HepG2 (cell line): ENCODE results near the gene HAGH. TPM values are rescaled to one million over a fixed set of nuclear protein-coding genes. Genes with fewer than 3 reads are reported as not detected.
"Not testable (repeated sequence)": the region's sequence is repeated elsewhere in the genome, so short reads cannot be mapped to it uniquely, and the experiment has no call there.

ENCODE experiments used
- ATAC-seq: fragments of 200-7000 bp; cut with Tn5 transposase; 3 replicates; pipeline ENCODE4 v1.9.1; 2020; ENCODE audit warnings: mild to moderate bottlenecking, moderate library complexity
- BruUV-seq: library from RNA; stranded (reverse); fragments of 400-500 nt; replicated peaks from 2 replicates; lab custom pipeline; 2021; lab: Mats Ljungman, UMichigan
- CTCF ChIA-PET: fragments of 300-600 bp; formaldehyde crosslinking; extraction: SDS; loops from one replicate; lab custom pipeline; 2021; ENCODE audit warnings: low total read pairs, inconsistent platforms, low intra/inter-chr PET ratio; lab: Yijun Ruan, JAX
- POLR2A ChIA-PET: fragments of 350-600 bp; sonication (Branson Sonifier 250); formaldehyde crosslinking; loops from one replicate; lab custom pipeline; 2020; ENCODE audit warnings: antibody characterized with exemption, inconsistent platforms; lab: Yijun Ruan, JAX
- DNase-seq: peaks from one replicate; pipeline ENCODE4 v3.0.0-alpha.2; 2015; ENCODE audit warnings: low spot score
- FAIRE-seq: peaks from 3 replicates; lab custom pipeline; 2011; peaks lifted over from hg19 to GRCh38; lab: Jason Lieb, UNC
- H2AFZ ChIP-seq: one replicate; pipeline ENCODE4 v1.6.1; 2011; ENCODE audit warnings: low read length, inconsistent platforms
- H3K27ac ChIP-seq: fragments of 300-600 bp; 3 replicates; pipeline ENCODE4 v1.8.0; 2011; ENCODE audit warnings: mixed run types, mild to moderate bottlenecking, mixed read lengths, low read length, inconsistent platforms; ENCODE audit not compliant: insufficient read depth; ENCODE audit errors: extremely low read length
- H3K27me3 ChIP-seq, 2 experiments: fragments of 200-600 bp in 1 of 2; 2 replicates in 1 of 2; 3 replicates in 1 of 2; pipeline versions ENCODE4 v1.6.0 to v1.8.0; 2011; ENCODE audit warnings: low read length in 2 of 2, mild to moderate bottlenecking in 2 of 2, moderate library complexity in 2 of 2, inconsistent platforms in 1 of 2; ENCODE audit not compliant: insufficient read depth in 2 of 2, control insufficient read depth in 1 of 2
- H3K36me3 ChIP-seq, 2 experiments: fragments of 200-600 bp in 1 of 2; replicated peaks in 1 of 2; 2 replicates in 1 of 2; 3 replicates in 1 of 2; pipeline versions ENCODE4 v1.5.1 to v1.8.0; 2011; ENCODE audit warnings: low read length in 2 of 2, inconsistent platforms in 1 of 2; ENCODE audit not compliant: insufficient read depth in 2 of 2, control insufficient read depth in 1 of 2
- H3K4me1 ChIP-seq: 2 replicates; pipeline ENCODE4 v1.5.1; 2012; ENCODE audit warnings: low read length, inconsistent platforms; ENCODE audit not compliant: insufficient read depth
- H3K4me2 ChIP-seq: 2 replicates; pipeline ENCODE4 v1.6.0; 2011; ENCODE audit warnings: low read depth, low read length, inconsistent platforms
- H3K4me3 ChIP-seq, 3 experiments: fragments of 200-600 bp in 1 of 3; sonication (generic), shearing (Covaris generic) in 1 of 3; replicated peaks in 1 of 3; 2 replicates each; pipeline ENCODE4 v1.5.1; 2011 to 2016; ENCODE audit warnings: low read length in 3 of 3, inconsistent platforms in 2 of 3, low read depth in 2 of 3, mild to moderate bottlenecking in 2 of 3, control low read depth in 1 of 3, mixed read lengths in 1 of 3; ENCODE audit not compliant: insufficient read depth in 1 of 3
- H3K79me2 ChIP-seq: one replicate; pipeline ENCODE4 v1.6.1; 2011; ENCODE audit warnings: low read length, inconsistent platforms; ENCODE audit not compliant: insufficient read depth
- H3K9ac ChIP-seq: 2 replicates; pipeline ENCODE4 v1.6.0; 2011; ENCODE audit warnings: mild to moderate bottlenecking, low read depth, low read length, inconsistent platforms; ENCODE audit not compliant: insufficient read depth
- H3K9me3 ChIP-seq: 2 replicates; pipeline ENCODE4 v1.5.1; 2012; ENCODE audit warnings: mild to moderate bottlenecking, low read length
- H4K20me1 ChIP-seq: 2 replicates; pipeline ENCODE4 v1.6.0; 2011; ENCODE audit warnings: inconsistent platforms, mild to moderate bottlenecking, low read length, moderate library complexity; ENCODE audit not compliant: insufficient read depth
- SAP130 ChIP-seq: IDR thresholded peaks from 2 replicates; pipeline ENCODE4 v1.6.1; 2016; ENCODE audit warnings: low read depth
- ZFP37 ChIP-seq: sonication (generic); formaldehyde crosslinking; IDR thresholded peaks from 2 replicates; pipeline ENCODE4 v1.4.0; 2020; ENCODE audit warnings: missing genetic modification reagents, borderline replicate concordance
- WGBS: methylation state at CpG from one replicate; pipeline ENCODE4 v1.1.6; 2017; ENCODE audit warnings: low lambda C conversion rate; 5-methylcytosine and 5-hydroxymethylcytosine counted together
- in situ Hi-C: cut with HindIII; loops from 2 replicates; pipeline ENCODE4 v1.10.0; 2017; ENCODE audit warnings: low pct_unique_long_range_greater_than_20kb; ENCODE audit not compliant: extremely low pct_ligation_motif_present
- intact Hi-C: fragments of 100-400 bp; cut with micrococcal nuclease; formaldehyde crosslinking; loops from one replicate; pipeline ENCODE4 v1.10.0; 2022; ENCODE audit not compliant: unreplicated experiment
- polyA plus RNA-seq, 8 experiments: library from polyadenylated mRNA; depleted of rRNA in 3 of 8; stranded (reverse) in 7 of 8; unstranded in 1 of 8; fragments of >200 nt; fragmentation: Illumina TruSeq in 4 of 8; extraction: Trizol in 4 of 8; gene quantifications; 2 replicates each; pipeline versions ENCODE4 v1.2.1 to v1.2.3, GENCODE V29; 2011 to 2016; ENCODE audit warnings: low read depth in 4 of 8, missing spikeins in 1 of 8, mixed read lengths in 1 of 8; ENCODE audit not compliant: insufficient read depth in 1 of 8
- total RNA-seq, 5 experiments: library from RNA; depleted of rRNA; stranded (reverse); fragments of >200 nt; fragmentation: Illumina TruSeq; extraction: Trizol; gene quantifications; 2 replicates each; pipeline ENCODE4 v1.2.3, GENCODE V29; 2016; ENCODE audit warnings: low read depth in 1 of 5

The HAGH gene
- total and polyA plus RNA-seq, 2 of the 13 experiments (the other 11 are each of a cell fraction or from before 2014, with no cell fraction given), result 70.4 to 95.4 TPM

DNA sequence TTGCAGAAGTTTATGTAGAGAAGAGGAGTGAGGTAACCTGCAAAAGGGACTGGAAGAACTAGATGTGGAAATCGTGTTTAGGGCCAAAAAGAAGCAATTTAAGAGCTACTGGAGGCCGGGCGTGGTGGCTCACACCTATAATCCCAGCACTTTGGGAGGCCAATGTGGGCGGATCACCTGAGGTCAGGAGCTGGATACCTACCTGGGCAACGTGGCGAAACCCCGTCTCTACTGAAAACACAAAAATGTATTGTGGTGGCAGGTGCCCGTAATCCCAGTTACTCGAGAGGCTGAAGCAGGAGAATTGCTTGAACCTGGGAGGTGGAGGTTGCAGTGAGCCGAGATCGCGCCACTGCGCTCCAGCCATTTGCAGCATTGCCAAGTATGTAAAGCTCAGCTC, 49.4 kb upstream of the HAGH start:
- H3K27me3 ChIP-seq, DNase-seq, H3K36me3 ChIP-seq, CTCF ChIA-PET, H3K9me3 ChIP-seq, ATAC-seq, FAIRE-seq, H3K27ac ChIP-seq, H3K4me2 ChIP-seq, H3K79me2 ChIP-seq, H2AFZ ChIP-seq, POLR2A ChIA-PET, BruUV-seq, H4K20me1 ChIP-seq, H3K9ac ChIP-seq, intact Hi-C loops, in situ Hi-C loops, H3K4me3 ChIP-seq: not testable (repeated sequence)
- peaks cover 26% of the 10 kb centered on the region for H3K4me1 ChIP-seq
- WGBS, result 76% methylated on average over 13 of the region's 13 CpGs

DNA sequence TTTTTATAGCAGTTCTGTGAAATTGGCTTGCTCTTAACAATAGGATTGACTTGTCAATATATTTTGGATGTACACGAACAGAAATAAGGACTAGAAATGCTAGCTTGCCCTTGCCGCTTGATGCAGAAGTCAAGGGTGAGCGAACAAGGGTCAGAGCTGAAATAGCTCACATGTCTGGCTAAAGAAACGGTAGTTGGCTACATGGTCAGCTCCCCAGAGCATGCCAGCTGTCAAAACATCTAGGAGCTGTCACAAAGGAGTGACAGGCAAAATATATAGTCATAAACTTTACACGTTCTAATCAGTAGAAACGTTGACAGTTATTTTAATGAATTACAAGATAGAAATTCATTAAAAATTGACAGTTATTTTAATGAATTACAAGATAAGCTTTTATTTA, 48.2 kb upstream of the HAGH start:
- CTCF ChIA-PET, result no interaction called here
- H3K27me3 ChIP-seq, result peaks cover 0 to 4% of the 10 kb centered on the region in 2 experiments; a peak in 3 of 5 replicates
- H3K9me3 ChIP-seq, result no peaks in the 10 kb centered on the region
- TF ChIP-seq ZFP37 (CRISPR knock-in tag) (no peak), SAP130 (peak; percentile 46)
- TF ChIP-seq, all 625 proteins: peak for 1
- WGBS, result 3% methylated on average over 6 of the region's 6 CpGs
- in situ Hi-C loops, result no loop called here
- no peak overlapping the region for H3K27ac ChIP-seq
- FAIRE-seq (no peak), ATAC-seq (no peak), DNase-seq (no peak)
- POLR2A ChIA-PET, result interaction anchor here (0.6 kb wide), 1 partner anchor 55 kb away, joined by 4 read pairs; no protein-coding TSS in a partner anchor
- H3K4me3 ChIP-seq, result no peak overlapping the region
- no peaks in the 10 kb centered on the region for H3K79me2 ChIP-seq
- peaks cover 33% of the 10 kb centered on the region for H3K4me1 ChIP-seq
- no TSS peak for BruUV-seq
- intact Hi-C loops, result no loop called here
- no peak overlapping the region for H2AFZ ChIP-seq
- no peaks in the 10 kb centered on the region for H3K36me3 ChIP-seq
- H3K9ac ChIP-seq, result no peak overlapping the region
- H3K4me2 ChIP-seq, result no peak overlapping the region
- no peaks in the 10 kb centered on the region for H4K20me1 ChIP-seq
